SK-N-SH treated with all-trans-retinoic acid at 6 μM for 48 hours (cell line): Measurements from ENCODE around the gene TP53.

Experiments used
- ARNTL ChIP-seq: fragments of 450-650 bp; formaldehyde crosslinking; IDR thresholded peaks from 2 replicates; pipeline ENCODE4 v1.5.0; 2020; ENCODE audit warnings: low read depth, mild to moderate bottlenecking, moderate library complexity, borderline replicate concordance
- BACH2 ChIP-seq: fragments of 250-450 bp; sonication (Bioruptor Pico); IDR thresholded peaks from 2 replicates; pipeline ENCODE4 v1.9.0; 2021; ENCODE audit warnings: mild to moderate bottlenecking, borderline replicate concordance
- CSDC2 ChIP-seq: fragments of 250-450 bp; sonication (Bioruptor Pico); IDR thresholded peaks from 2 replicates; pipeline ENCODE4 v1.5.0; 2020; ENCODE audit warnings: mild to moderate bottlenecking, moderate library complexity
- TCF4 ChIP-seq: fragments of 250-450 bp; sonication (Bioruptor Pico); IDR thresholded peaks from 2 replicates; pipeline ENCODE4 v1.8.0; 2021; ENCODE audit warnings: mild to moderate bottlenecking, moderate library complexity, borderline replicate concordance
- ZFP30 ChIP-seq: fragments of 450-650 bp; formaldehyde crosslinking; IDR thresholded peaks from 2 replicates; pipeline ENCODE4 v1.5.0; 2022; ENCODE audit warnings: mild to moderate bottlenecking, moderate library complexity
- TF ChIP-seq, protein P1 (sequence below): fragments of 250-450 bp; sonication (Bioruptor Pico); IDR thresholded peaks from 2 replicates; pipeline ENCODE4 v1.8.0; 2020; ENCODE audit warnings: mild to moderate bottlenecking, moderate library complexity, borderline replicate concordance

DNA sequence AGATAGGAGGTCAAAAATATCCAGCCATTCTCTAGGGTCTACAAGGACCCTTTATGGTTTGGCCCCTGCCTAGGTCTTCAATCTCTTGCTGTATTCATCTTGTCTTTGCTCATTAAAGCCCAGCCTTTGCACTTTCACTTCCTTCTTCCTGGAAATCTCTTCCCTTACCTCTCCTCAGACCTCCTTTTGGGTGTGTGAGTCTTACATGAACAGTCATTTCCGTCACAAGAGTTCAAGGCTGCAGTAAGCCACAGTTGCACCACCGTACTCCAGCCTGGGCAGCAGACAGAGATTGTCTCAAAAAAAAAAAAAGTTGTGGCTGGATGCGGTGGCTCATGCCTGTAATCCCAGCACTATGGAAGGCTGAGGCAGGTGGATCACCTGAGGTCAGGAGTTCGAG, 42.5 kb downstream of the TP53 start:
- TF ChIP-seq ARNTL (CRISPR knock-in tag) (no peak), TCF4 (no peak), BACH2 (no peak), ZFP30 (CRISPR knock-in tag) (no peak), CSDC2 (no peak)
- TF ChIP-seq, protein P1, sequence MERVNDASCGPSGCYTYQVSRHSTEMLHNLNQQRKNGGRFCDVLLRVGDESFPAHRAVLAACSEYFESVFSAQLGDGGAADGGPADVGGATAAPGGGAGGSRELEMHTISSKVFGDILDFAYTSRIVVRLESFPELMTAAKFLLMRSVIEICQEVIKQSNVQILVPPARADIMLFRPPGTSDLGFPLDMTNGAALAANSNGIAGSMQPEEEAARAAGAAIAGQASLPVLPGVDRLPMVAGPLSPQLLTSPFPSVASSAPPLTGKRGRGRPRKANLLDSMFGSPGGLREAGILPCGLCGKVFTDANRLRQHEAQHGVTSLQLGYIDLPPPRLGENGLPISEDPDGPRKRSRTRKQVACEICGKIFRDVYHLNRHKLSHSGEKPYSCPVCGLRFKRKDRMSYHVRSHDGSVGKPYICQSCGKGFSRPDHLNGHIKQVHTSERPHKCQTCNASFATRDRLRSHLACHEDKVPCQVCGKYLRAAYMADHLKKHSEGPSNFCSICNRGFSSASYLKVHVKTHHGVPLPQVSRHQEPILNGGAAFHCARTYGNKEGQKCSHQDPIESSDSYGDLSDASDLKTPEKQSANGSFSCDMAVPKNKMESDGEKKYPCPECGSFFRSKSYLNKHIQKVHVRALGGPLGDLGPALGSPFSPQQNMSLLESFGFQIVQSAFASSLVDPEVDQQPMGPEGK (CRISPR knock-in tag), result no peak
